Central memory CD8-positive, alpha-beta T cell (primary cell): Measurements from ENCODE around the gene ACTBL2.

Experiments
- ATAC-seq: fragments of 150-1000 bp; cut with Tn5 transposase; replicated peaks from 2 replicates; pipeline ENCODE4 v1.10.0; 2022; ENCODE audit warnings: mild to moderate bottlenecking, moderate FRiP score, moderate number of reproducible peaks; ENCODE audit not compliant: poor library complexity, severe bottlenecking; ENCODE audit errors: extremely low read depth
- DNase-seq, 2 donors: peaks; one replicate each; pipeline ENCODE4 v3.0.0; 2021; ENCODE audit warnings: low spot score in 2 of 2
- H3K27ac Mint-ChIP-seq: one replicate; pipeline ENCODE4 v1.8.0; 2022; ENCODE audit warnings: low read depth, mild to moderate bottlenecking, moderate library complexity, mixed read lengths
- H3K27me3 Mint-ChIP-seq: one replicate; pipeline ENCODE4 v1.8.0; 2022; ENCODE audit warnings: mixed read lengths
- H3K36me3 Mint-ChIP-seq: one replicate; pipeline ENCODE4 v1.8.0; 2022; ENCODE audit warnings: mild to moderate bottlenecking, moderate library complexity, mixed read lengths; ENCODE audit not compliant: insufficient read depth
- H3K4me1 Mint-ChIP-seq: one replicate; pipeline ENCODE4 v1.8.0; 2022; ENCODE audit warnings: mixed read lengths
- H3K4me3 Mint-ChIP-seq: one replicate; pipeline ENCODE4 v1.8.0; 2022; ENCODE audit warnings: mild to moderate bottlenecking, moderate library complexity, mixed read lengths
- H3K9me3 Mint-ChIP-seq: one replicate; pipeline ENCODE4 v1.8.0; 2022; ENCODE audit warnings: mixed read lengths

Gene ACTBL2

GRCh38 chr5:57453728-57454127 lies 28.9 kb downstream of the ACTBL2 start:
- H3K9me3 Mint-ChIP-seq, result no peaks in the 10 kb centered on the region
- no peak for DNase-seq
- H3K27ac Mint-ChIP-seq, result no peak overlapping the region
- H3K4me3 Mint-ChIP-seq, result no peak overlapping the region
- peaks cover 23% of the 10 kb centered on the region for H3K27me3 Mint-ChIP-seq
- ATAC-seq, result no peak
- H3K4me1 Mint-ChIP-seq, result no peaks in the 10 kb centered on the region
- H3K36me3 Mint-ChIP-seq, result no peaks in the 10 kb centered on the region

- H3K9me3 Mint-ChIP-seq, result no peaks in the 10 kb centered on the region
- H3K36me3 Mint-ChIP-seq, result no peaks in the 10 kb centered on the region
- no peak overlapping the region for H3K27ac Mint-ChIP-seq
- H3K4me1 Mint-ChIP-seq, result no peaks in the 10 kb centered on the region
- no peak overlapping the region for H3K4me3 Mint-ChIP-seq
- ATAC-seq, result no peak
- no peak for DNase-seq
- H3K27me3 Mint-ChIP-seq, result peaks cover 20% of the 10 kb centered on the region
Observed at GRCh38 chr5:57452885-57453284, 29.7 kb downstream of the ACTBL2 start.

DNA sequence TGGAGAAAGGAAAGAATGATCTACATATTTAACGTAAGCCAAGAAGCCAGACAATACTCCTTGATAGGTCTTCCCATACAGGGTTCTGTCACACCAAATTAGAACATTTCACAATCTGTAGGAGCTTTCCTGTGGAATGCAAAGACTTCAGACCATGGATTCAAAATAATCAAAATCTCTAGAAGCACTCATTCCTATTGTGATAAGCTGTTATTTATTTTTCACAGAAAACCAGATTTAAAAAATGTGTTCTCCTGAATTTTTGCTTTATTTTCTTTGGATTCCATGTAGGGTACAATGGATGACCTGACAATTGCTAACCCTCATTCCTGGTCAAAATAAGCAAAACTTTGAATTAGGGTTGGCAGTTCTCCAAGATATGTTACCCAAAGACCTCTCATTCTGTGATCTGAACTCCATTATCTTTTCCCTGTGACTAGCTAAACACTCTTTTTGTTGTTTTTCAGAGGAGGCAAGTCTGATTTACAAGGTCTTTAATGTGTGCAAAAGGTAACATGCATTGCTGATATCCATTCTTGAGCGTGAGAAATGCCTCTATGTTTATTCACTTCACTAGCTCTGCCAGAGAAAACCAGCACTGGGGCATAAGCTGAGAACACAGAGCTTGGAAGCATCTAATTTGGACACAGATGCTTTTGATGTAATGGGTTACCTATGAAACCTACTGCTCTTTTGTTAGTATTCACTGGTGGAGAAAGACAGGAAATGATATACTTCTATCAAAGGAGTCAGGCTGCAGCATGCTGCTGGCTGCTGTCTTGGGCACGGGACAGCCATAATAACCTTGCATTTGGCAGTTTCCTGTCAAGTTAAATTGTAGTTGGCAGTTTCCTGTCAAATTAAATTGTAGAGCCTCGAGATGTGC lies 31.4 kb downstream of the ACTBL2 start:
- H3K27me3 Mint-ChIP-seq, result peaks cover 20% of the 10 kb centered on the region
- peaks cover 2% of the 10 kb centered on the region for H3K36me3 Mint-ChIP-seq
- H3K27ac Mint-ChIP-seq, result no peak overlapping the region
- H3K9me3 Mint-ChIP-seq, result no peaks in the 10 kb centered on the region
- H3K4me3 Mint-ChIP-seq, result no peak overlapping the region
- DNase-seq (no peak), ATAC-seq (no peak)
- H3K4me1 Mint-ChIP-seq, result no peaks in the 10 kb centered on the region

DNA sequence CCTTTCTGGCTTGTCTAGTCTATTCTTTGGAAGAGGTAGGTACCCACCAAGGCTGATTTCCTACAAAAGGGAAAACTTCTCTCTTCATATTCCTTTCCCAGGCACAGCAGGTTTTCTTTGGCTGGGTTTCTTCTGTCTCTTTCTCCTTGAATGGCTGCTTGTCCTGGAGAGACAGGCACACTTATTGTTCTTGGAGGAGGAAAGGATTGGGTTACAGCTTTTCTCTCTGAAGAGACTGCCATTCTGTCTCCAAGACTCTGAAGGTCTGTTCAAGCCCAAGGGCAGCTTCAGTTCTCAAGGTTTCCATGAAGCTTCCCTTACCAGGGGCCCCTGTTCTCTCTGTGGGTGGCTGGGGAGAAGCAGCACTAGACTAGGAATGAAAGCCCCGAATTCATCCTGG lies 33.9 kb downstream of the ACTBL2 start:
- H3K4me1 Mint-ChIP-seq, result no peaks in the 10 kb centered on the region
- H3K36me3 Mint-ChIP-seq, result peaks cover 2% of the 10 kb centered on the region
- peaks cover 36% of the 10 kb centered on the region for H3K27me3 Mint-ChIP-seq
- DNase-seq (no peak), ATAC-seq (no peak)
- H3K4me3 Mint-ChIP-seq, result no peak overlapping the region
- H3K27ac Mint-ChIP-seq, result no peak overlapping the region
- no peaks in the 10 kb centered on the region for H3K9me3 Mint-ChIP-seq

- H3K4me3 Mint-ChIP-seq, result no peak overlapping the region
- ATAC-seq (no peak), DNase-seq (no peak)
- peaks cover 37% of the 10 kb centered on the region for H3K27me3 Mint-ChIP-seq
- H3K4me1 Mint-ChIP-seq, result no peaks in the 10 kb centered on the region
- H3K36me3 Mint-ChIP-seq, result peaks cover 2% of the 10 kb centered on the region
- no peaks in the 10 kb centered on the region for H3K9me3 Mint-ChIP-seq
- H3K27ac Mint-ChIP-seq, result no peak overlapping the region
Observed at GRCh38 chr5:57448287-57448686, 34.3 kb downstream of the ACTBL2 start.

- no peak for DNase-seq
- Mint-ChIP-seq H3K4me1 (no peaks in the 10 kb centered on the region), H3K9me3 (no peaks in the 10 kb centered on the region), H3K27ac (no peak overlapping the region), H3K27me3 (peaks cover 36% of the 10 kb centered on the region), H3K4me3 (no peak overlapping the region), H3K36me3 (peaks cover 2% of the 10 kb centered on the region)
- no peak for ATAC-seq
Observed at GRCh38 chr5:57447658-57448057, 35.0 kb downstream of the ACTBL2 start.

DNA sequence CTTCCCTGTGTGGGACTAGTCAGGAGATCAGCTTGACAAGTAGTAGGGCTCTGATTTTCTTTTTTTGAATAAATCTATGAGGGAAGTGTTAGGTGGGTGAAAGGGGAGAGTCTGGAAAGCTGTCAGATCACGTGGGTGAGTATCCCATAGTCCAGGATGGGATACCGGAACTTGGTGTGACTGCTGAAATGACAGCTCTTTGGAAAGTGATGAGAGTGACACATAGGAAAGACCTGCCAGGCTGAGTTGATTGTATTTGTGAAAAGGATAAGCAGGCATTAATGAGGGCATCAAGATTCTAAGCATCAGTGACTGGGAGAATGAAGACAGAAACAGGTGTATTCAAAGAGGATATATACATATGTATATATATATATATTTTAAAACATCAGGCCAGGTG lies 35.6 kb downstream of the ACTBL2 start:
- H3K27ac Mint-ChIP-seq, result no peak overlapping the region
- peaks cover 36% of the 10 kb centered on the region for H3K27me3 Mint-ChIP-seq
- H3K9me3 Mint-ChIP-seq, result no peaks in the 10 kb centered on the region
- H3K4me3 Mint-ChIP-seq, result no peak overlapping the region
- H3K4me1 Mint-ChIP-seq, result no peaks in the 10 kb centered on the region
- DNase-seq, result no peak
- H3K36me3 Mint-ChIP-seq, result peaks cover 2% of the 10 kb centered on the region
- no peak for ATAC-seq

GRCh38 chr5:57445705-57446037 lies 36.9 kb downstream of the ACTBL2 start:
- H3K4me3 Mint-ChIP-seq, result no peak overlapping the region
- no peaks in the 10 kb centered on the region for H3K4me1 Mint-ChIP-seq
- ATAC-seq (no peak), DNase-seq (no peak)
- peaks cover 32% of the 10 kb centered on the region for H3K27me3 Mint-ChIP-seq
- no peak overlapping the region for H3K27ac Mint-ChIP-seq
- no peaks in the 10 kb centered on the region for H3K9me3 Mint-ChIP-seq
- H3K36me3 Mint-ChIP-seq, result peaks cover 2% of the 10 kb centered on the region

GRCh38 chr5:57445006-57445704 lies 37.5 kb downstream of the ACTBL2 start:
- Mint-ChIP-seq H3K4me1 (no peaks in the 10 kb centered on the region), H3K36me3 (peaks cover 2% of the 10 kb centered on the region), H3K9me3 (no peaks in the 10 kb centered on the region), H3K27ac (no peak overlapping the region), H3K4me3 (no peak overlapping the region), H3K27me3 (peaks cover 27% of the 10 kb centered on the region)
- ATAC-seq (no peak), DNase-seq (no peak)

DNA sequence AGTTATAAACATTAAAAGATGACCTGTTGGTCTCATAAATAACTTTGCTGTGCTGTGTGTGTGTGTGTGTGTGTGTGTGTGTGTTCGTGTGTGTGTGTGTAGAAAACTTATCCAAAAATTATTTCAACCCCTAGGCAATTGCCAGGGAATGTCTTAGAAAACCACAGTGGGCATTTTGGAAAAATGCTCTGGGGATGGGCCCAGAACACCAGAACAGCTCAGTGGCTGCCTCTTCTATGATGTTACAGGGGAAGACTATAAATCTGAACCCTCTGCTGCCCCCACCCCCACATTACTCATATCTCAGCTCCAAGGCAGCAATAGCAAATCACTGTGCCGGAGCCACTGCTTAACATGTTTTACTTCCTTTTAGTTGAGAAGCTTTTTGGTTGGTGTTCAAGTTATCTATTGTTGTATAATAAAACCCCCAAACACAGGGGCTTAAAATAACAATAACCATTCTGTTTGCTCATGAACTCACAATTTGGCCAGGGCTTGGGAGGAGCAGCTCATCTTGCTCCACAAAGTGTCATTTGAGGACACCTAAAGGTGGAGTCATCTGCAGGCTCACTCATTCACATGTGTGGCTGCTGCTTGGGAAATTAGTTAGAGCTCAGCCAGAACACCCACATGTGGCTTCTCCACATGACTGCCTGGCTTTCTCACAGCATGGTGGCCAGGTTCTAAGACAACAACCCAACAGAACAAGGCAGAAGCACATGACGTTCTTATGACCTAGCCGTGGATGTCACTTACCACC lies 40.4 kb downstream of the ACTBL2 start:
- Mint-ChIP-seq H3K27me3 (peaks cover 24% of the 10 kb centered on the region), H3K4me3 (no peak overlapping the region), H3K27ac (no peak overlapping the region), H3K36me3 (peaks cover 2% of the 10 kb centered on the region), H3K4me1 (no peaks in the 10 kb centered on the region), H3K9me3 (no peaks in the 10 kb centered on the region)
- no peak for ATAC-seq
- no peak for DNase-seq

- H3K9me3 Mint-ChIP-seq, result no peaks in the 10 kb centered on the region
- H3K36me3 Mint-ChIP-seq, result no peaks in the 10 kb centered on the region
- no peaks in the 10 kb centered on the region for H3K4me1 Mint-ChIP-seq
- no peak overlapping the region for H3K27ac Mint-ChIP-seq
- DNase-seq, result no peak
- no peak overlapping the region for H3K4me3 Mint-ChIP-seq
- ATAC-seq, result no peak
- peaks cover 24% of the 10 kb centered on the region for H3K27me3 Mint-ChIP-seq
Observed at GRCh38 chr5:57441557-57441956, 41.1 kb downstream of the ACTBL2 start.

- no peak for ATAC-seq
- Mint-ChIP-seq H3K36me3 (no peaks in the 10 kb centered on the region), H3K4me1 (no peaks in the 10 kb centered on the region), H3K4me3 (no peak overlapping the region), H3K9me3 (no peaks in the 10 kb centered on the region), H3K27me3 (peaks cover 25% of the 10 kb centered on the region), H3K27ac (no peak overlapping the region)
- no peak for DNase-seq
Observed at GRCh38 chr5:57439601-57440000, 43.0 kb downstream of the ACTBL2 start.
